Endothelial cell of umbilical vein (primary cell): ENCODE results near the gene MACROH2A1. TPM values are rescaled to one million over a fixed set of nuclear protein-coding genes. Genes with fewer than 3 reads are reported as not detected.

Source experiments
- BruUV-seq: library from RNA; stranded (reverse); fragments of 400-500 nt; replicated peaks from 2 replicates; lab custom pipeline; 2021; lab: Mats Ljungman, UMichigan
- CTCF ChIA-PET: fragments of 300-600, 350-600 bp; sonication (Branson Sonifier 250); formaldehyde crosslinking; loops from one replicate; lab custom pipeline; 2021; ENCODE audit warnings: antibody characterized with exemption, inconsistent platforms; lab: Charles Lee
- POLR2A ChIA-PET: fragments of 300-600, 350-600 bp; sonication (Branson Sonifier 250); formaldehyde crosslinking; loops from one replicate; lab custom pipeline; 2021; ENCODE audit warnings: antibody characterized with exemption, inconsistent platforms; lab: Charles Lee
- DNase-seq: peaks from one replicate; pipeline ENCODE4 v3.0.0-alpha.2; 2011; ENCODE audit warnings: low read depth, low spot score
- FAIRE-seq: peaks from 2 replicates; lab custom pipeline; 2011; peaks lifted over from hg19 to GRCh38; lab: Jason Lieb, UNC
- H2AFZ ChIP-seq: 2 replicates; pipeline ENCODE4 v1.6.0; 2012; ENCODE audit warnings: low read depth, low read length, control low read depth, inconsistent platforms
- H3K27ac ChIP-seq: 2 replicates; pipeline ENCODE4 v1.5.1; 2011; ENCODE audit warnings: low read depth, mild to moderate bottlenecking, control low read depth, low read length, moderate library complexity; ENCODE audit not compliant: insufficient read depth
- H3K27me3 ChIP-seq, 2 experiments: 2 replicates each; pipeline versions ENCODE4 v1.6.0 to v1.6.1; 2011; ENCODE audit warnings: low read length in 2 of 2, mixed read lengths in 1 of 2; ENCODE audit not compliant: control insufficient read depth in 2 of 2, insufficient read depth in 2 of 2
- H3K36me3 ChIP-seq, 2 experiments: 2 replicates in 1 of 2; 3 replicates in 1 of 2; pipeline ENCODE4 v1.5.1; 2011; ENCODE audit warnings: low read length in 2 of 2, mild to moderate bottlenecking in 1 of 2, moderate library complexity in 1 of 2; ENCODE audit not compliant: control insufficient read depth in 2 of 2, insufficient read depth in 2 of 2; ENCODE audit errors: extremely low read depth in 1 of 2
- H3K4me1 ChIP-seq: 3 replicates; pipeline ENCODE4 v1.5.1; 2011; ENCODE audit warnings: mild to moderate bottlenecking, low read length; ENCODE audit not compliant: control insufficient read depth, insufficient read depth; ENCODE audit errors: extremely low read depth
- H3K4me2 ChIP-seq: 2 replicates; pipeline ENCODE4 v1.6.1; 2011; ENCODE audit warnings: low read length, control low read depth, mixed read lengths; ENCODE audit not compliant: insufficient read depth
- H3K4me3 ChIP-seq, 3 experiments: fragments of 200-600 bp in 1 of 3; sonication (generic), shearing (Covaris generic) in 1 of 3; replicated peaks in 1 of 3; 2 replicates each; pipeline ENCODE4 v1.5.1; 2011 to 2016; ENCODE audit warnings: control low read depth in 3 of 3, low read length in 3 of 3, mild to moderate bottlenecking in 2 of 3, inconsistent platforms in 1 of 3, low read depth in 1 of 3, moderate library complexity in 1 of 3; ENCODE audit not compliant: insufficient read depth in 1 of 3
- H3K79me2 ChIP-seq: 2 replicates; pipeline ENCODE4 v1.6.0; 2012; ENCODE audit warnings: low read length, inconsistent platforms; ENCODE audit not compliant: control insufficient read depth, insufficient read depth
- H3K9ac ChIP-seq: replicated peaks from 2 replicates; pipeline ENCODE3; 2011; ENCODE audit warnings: low read length, control low read depth; ENCODE audit not compliant: insufficient read depth; ENCODE audit errors: extremely low read depth
- H3K9me1 ChIP-seq: replicated peaks from 3 replicates; pipeline ENCODE4 v1.6.0; 2011; ENCODE audit warnings: mild to moderate bottlenecking, low read length; ENCODE audit not compliant: control insufficient read depth, insufficient read depth; ENCODE audit errors: extremely low read depth
- H3K9me3 ChIP-seq: replicated peaks from 2 replicates; pipeline ENCODE4 v1.5.1; 2012; ENCODE audit warnings: low read length, inconsistent platforms; ENCODE audit not compliant: control insufficient read depth, insufficient read depth
- H4K20me1 ChIP-seq: replicated peaks from 2 replicates; pipeline ENCODE3; 2011; ENCODE audit warnings: mild to moderate bottlenecking, low read length; ENCODE audit not compliant: control insufficient read depth, insufficient read depth; ENCODE audit errors: extremely low read depth
- CTCF ChIP-seq, 2 donors: IDR thresholded peaks; 1 replicate in 1 of 2; 2 replicates in 1 of 2; pipeline ENCODE4 v1.5.1; 2011; ENCODE audit warnings: low read length in 2 of 2, mild to moderate bottlenecking in 2 of 2, moderate library complexity in 2 of 2, control low read depth in 1 of 2, inconsistent platforms in 1 of 2, low read depth in 1 of 2; ENCODE audit not compliant: insufficient read depth in 1 of 2; ENCODE audit errors: extremely low read depth in 1 of 2
- EZH2 ChIP-seq: IDR thresholded peaks from 2 replicates; pipeline ENCODE4 v1.6.1; 2012; ENCODE audit warnings: borderline replicate concordance, low read depth, mild to moderate bottlenecking, moderate library complexity, low read length, inconsistent platforms; ENCODE audit not compliant: severe bottlenecking
- GATA2 ChIP-seq: IDR thresholded peaks from 2 replicates; pipeline ENCODE4 v1.7.0; 2011; ENCODE audit warnings: low read depth, mild to moderate bottlenecking, moderate library complexity, mixed read lengths, low read length; ENCODE audit not compliant: insufficient read length, insufficient read depth
- MYC ChIP-seq: IDR thresholded peaks from one replicate; pipeline ENCODE4 v1.6.1; 2011; ENCODE audit warnings: mild to moderate bottlenecking, low read depth, low read length
- POLR2A ChIP-seq: IDR thresholded peaks from 2 replicates; pipeline ENCODE4 v1.6.1; 2012; ENCODE audit warnings: low read depth, mild to moderate bottlenecking, control low read depth, low read length
- POLR2AphosphoS5 ChIP-seq: IDR thresholded peaks from 2 replicates; pipeline ENCODE4 v1.6.1; 2012; ENCODE audit warnings: low read depth, mild to moderate bottlenecking, control low read depth, low read length, moderate library complexity; ENCODE audit not compliant: insufficient read depth
- dilution Hi-C: fragments of 300-500 bp; cut with MboI; formaldehyde crosslinking; loops from one replicate; pipeline ENCODE4 v1.15.0; 2019; ENCODE audit warnings: low sequenced_read_pairs; ENCODE audit not compliant: extremely low pct_ligation_motif_present
- intact Hi-C: fragments of 100-400 bp; cut with micrococcal nuclease; formaldehyde crosslinking; loops from one replicate; pipeline ENCODE4 v1.10.0; 2022
- polyA plus RNA-seq, 4 experiments: library from polyadenylated mRNA; depleted of rRNA in 3 of 4; stranded (reverse) in 3 of 4; unstranded in 1 of 4; fragments of >200 nt; gene quantifications; 2 replicates each; pipeline versions ENCODE4 v1.2.1 to v1.2.3, GENCODE V29; 2011 to 2012; ENCODE audit warnings: missing spikeins in 1 of 4
- total RNA-seq: library from RNA; stranded (reverse); gene quantifications from 2 replicates; pipeline ENCODE4 v1.2.3, GENCODE V29; 2021
- TF ChIP-seq, protein P1 (sequence below): IDR thresholded peaks from 2 replicates; pipeline ENCODE4 v1.6.1; 2011; ENCODE audit not compliant: insufficient read depth, insufficient read length

The MACROH2A1 gene
- total and polyA plus RNA-seq, 2 donors (not counting 3 experiments of a cell fraction or from before 2014, with no cell fraction given) = 89.3 to 147 TPM

- Histone ChIP-seq H3K9me3 (no peaks in the 10 kb centered on the region), H3K4me1 (peaks cover 31% of the 10 kb centered on the region), H3K79me2 (peaks cover 27% of the 10 kb centered on the region), H3K27ac (no peak overlapping the region), H4K20me1 (peaks cover 14% of the 10 kb centered on the region), H3K4me3 (no peak overlapping the region), H3K36me3 (peaks cover 19 to 22% of the 10 kb centered on the region in 2 experiments), H3K9ac (no peak overlapping the region), H3K27me3 (no peaks in the 10 kb centered on the region), H3K9me1 (no peaks in the 10 kb centered on the region), H2AFZ (no peak overlapping the region), H3K4me2 (no peak overlapping the region)
- ChIA-PET CTCF (interaction anchor here (1.2 kb wide), 1 partner anchor 12 kb away, joined by 3 read pairs; no protein-coding TSS in a partner anchor), POLR2A (no interaction called here)
- dilution Hi-C loops (no loop called here), intact Hi-C loops (no loop called here)
- TF ChIP-seq, protein P1, sequence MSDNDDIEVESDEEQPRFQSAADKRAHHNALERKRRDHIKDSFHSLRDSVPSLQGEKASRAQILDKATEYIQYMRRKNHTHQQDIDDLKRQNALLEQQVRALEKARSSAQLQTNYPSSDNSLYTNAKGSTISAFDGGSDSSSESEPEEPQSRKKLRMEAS = no peak
- TF ChIP-seq GATA2 = no peak
- TF ChIP-seq EZH2 = no peak
- TF ChIP-seq POLR2A = no peak
- TF ChIP-seq CTCF (IDR thresholded peaks at IDR 0.05; ENCODE audit: extremely low read depth in 1 of 2, insufficient read depth in 1 of 2, low read depth in 1 of 2, low read length in 2 of 2) = no peak
- TF ChIP-seq MYC = no peak
- no peak for TF ChIP-seq POLR2AphosphoS5
- DNase-seq (no peak), FAIRE-seq (peak; percentile 8)
- BruUV-seq = no TSS peak
These were observed 16.8 kb downstream of the MACROH2A1 start for GRCh38 chr5:135382106-135382790.
